ENCODE data around the gene CLDN5.
"Not testable (repeated sequence)": the region's sequence is repeated elsewhere in the genome, so short reads cannot be mapped to it uniquely, and the experiment has no call there.

The CLDN5 gene

GRCh38 chr22:19548964-19549363, 24.8 kb upstream of the CLDN5 start:
- no peak for TF ChIP-seq CTCF (IDR thresholded peaks at IDR 0.05; ENCODE audit: low read depth, low read length)
- in situ Hi-C loops (cut with HindIII; ENCODE audit: low sequenced_read_pairs), result no loop called here
- H3K4me3 ChIP-seq (ENCODE audit: low read depth, low read length), result no peak overlapping the region
- no peak for DNase-seq (ENCODE audit: low read depth, low spot score)

DNA sequence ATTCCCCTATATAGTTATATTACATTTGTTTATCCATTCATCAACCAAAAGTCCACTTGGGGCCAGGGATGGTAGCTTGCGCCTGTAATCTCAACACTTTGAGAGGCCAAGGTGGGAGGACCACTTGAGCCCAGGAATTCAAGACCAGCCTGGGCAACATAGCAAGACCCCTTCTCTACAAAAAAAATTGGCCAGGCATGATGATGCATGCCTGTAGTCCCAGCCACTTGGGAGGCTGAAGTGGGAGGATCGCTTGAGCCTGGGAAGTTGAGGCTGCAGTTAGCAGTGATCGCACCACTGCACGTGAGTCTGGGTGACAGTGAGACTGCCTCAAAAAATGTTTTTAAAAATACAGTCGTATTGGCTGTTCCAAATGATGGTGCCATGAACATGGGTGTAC, 24.2 kb upstream of the CLDN5 start:
- in situ Hi-C loops (cut with HindIII; ENCODE audit: low sequenced_read_pairs); DNase-seq (ENCODE audit: low read depth, low spot score); H3K4me3 ChIP-seq (ENCODE audit: low read depth, low read length): not testable (repeated sequence)

- TF ChIP-seq CTCF (IDR thresholded peaks at IDR 0.05; ENCODE audit: low read depth, low read length), result no peak
- in situ Hi-C loops (cut with HindIII; ENCODE audit: low sequenced_read_pairs), result no loop called here
- H3K4me3 ChIP-seq (ENCODE audit: low read depth, low read length), result no peak overlapping the region
- no peak for DNase-seq (ENCODE audit: low read depth, low spot score)
Measured at GRCh38 chr22:19547620-19548019, 23.4 kb upstream of the CLDN5 start.

DNA sequence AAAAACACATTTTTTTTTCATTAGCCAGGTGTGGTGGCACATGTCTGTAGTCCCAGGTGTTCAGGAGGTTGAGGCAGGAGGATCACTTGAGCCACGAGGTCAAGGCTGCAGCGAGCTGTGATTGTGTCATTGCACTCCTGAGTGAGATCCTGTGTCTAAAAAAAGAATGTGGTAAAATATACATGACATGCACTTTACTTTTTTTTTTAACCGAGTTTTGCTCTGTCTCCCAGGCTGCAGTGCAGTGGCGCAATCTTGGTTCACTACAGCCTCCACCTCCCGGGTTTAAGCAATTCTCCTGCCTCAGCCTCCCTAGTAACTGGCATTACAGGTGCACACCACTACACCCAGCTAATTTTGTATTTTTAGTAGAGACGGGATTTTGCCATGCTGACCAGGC, 22.5 kb upstream of the CLDN5 start:
- TF ChIP-seq CTCF (IDR thresholded peaks at IDR 0.05; ENCODE audit: low read depth, low read length), result no peak
- H3K4me3 ChIP-seq (ENCODE audit: low read depth, low read length), result no peak overlapping the region
- in situ Hi-C loops (cut with HindIII; ENCODE audit: low sequenced_read_pairs), result no loop called here
- DNase-seq (ENCODE audit: low read depth, low spot score), result no peak

DNA sequence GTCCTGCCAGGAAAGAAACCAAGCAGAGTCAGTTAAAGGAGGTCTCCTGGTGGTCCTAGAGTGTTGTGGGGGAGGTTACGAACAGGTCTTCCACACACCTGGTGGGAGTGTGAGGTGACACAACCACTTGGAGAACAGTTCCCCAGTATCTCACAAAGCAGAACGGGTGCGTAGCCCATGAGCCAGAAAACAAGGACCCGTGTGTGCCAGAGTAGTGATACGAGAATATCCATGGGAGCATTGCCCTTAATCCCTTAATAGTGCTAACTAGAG, 21.7 kb upstream of the CLDN5 start:
- H3K4me3 ChIP-seq (ENCODE audit: low read depth, low read length), result no peak overlapping the region
- DNase-seq (ENCODE audit: low read depth, low spot score), result no peak
- in situ Hi-C loops (cut with HindIII; ENCODE audit: low sequenced_read_pairs), result no loop called here
- no peak for TF ChIP-seq CTCF (IDR thresholded peaks at IDR 0.05; ENCODE audit: low read depth, low read length)

GRCh38 chr22:19543970-19544708, 19.9 kb upstream of the CLDN5 start:
- in situ Hi-C loops (cut with HindIII; ENCODE audit: low sequenced_read_pairs), result no loop called here
- no peak for DNase-seq (ENCODE audit: low read depth, low spot score)
- TF ChIP-seq CTCF (IDR thresholded peaks at IDR 0.05; ENCODE audit: low read depth, low read length), result no peak
- no peak overlapping the region for H3K4me3 ChIP-seq (ENCODE audit: low read depth, low read length)

DNA sequence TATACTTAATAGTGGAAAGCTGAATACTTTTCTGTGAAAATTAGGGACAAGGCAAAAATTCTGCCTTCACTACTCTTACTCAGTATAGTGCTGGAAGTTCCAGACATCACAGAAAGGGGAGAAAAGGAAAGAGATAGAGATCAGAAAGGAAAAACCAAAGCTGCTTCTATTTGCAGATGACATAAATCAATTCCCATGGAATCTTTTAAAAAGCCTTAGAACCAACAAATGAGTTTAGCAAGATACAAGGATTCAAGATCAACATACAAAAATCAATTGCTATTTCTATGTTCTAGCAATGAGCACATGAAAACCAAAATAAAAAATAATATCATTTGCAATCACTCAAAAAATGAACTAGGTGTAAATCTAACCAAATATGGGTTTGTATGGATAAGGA, 16.2 kb upstream of the CLDN5 start:
- DNase-seq (ENCODE audit: low read depth, low spot score), result no peak
- TF ChIP-seq CTCF (IDR thresholded peaks at IDR 0.05; ENCODE audit: low read depth, low read length), result no peak
- no peak overlapping the region for H3K4me3 ChIP-seq (ENCODE audit: low read depth, low read length)
- in situ Hi-C loops (cut with HindIII; ENCODE audit: low sequenced_read_pairs), result no loop called here

All from astrocyte of the spinal cord (primary cell).